SK-N-SH (cell line): ENCODE data around the gene OCA2. TPM values are rescaled to one million over a fixed set of nuclear protein-coding genes. Genes with fewer than 3 reads are reported as not detected.

Experiments used
- CTCF ChIA-PET: fragments of 300-600, 350-600 bp; formaldehyde crosslinking; extraction: SDS; loops from one replicate; lab custom pipeline; 2021; lab: Yijun Ruan, JAX
- POLR2A ChIA-PET: fragments of 350-600 bp; sonication (Branson Sonifier 250); formaldehyde crosslinking; extraction: SDS; loops from one replicate; lab custom pipeline; 2020; ENCODE audit warnings: antibody characterized with exemption, inconsistent platforms; lab: Yijun Ruan, JAX
- DNase-seq: peaks from one replicate; pipeline ENCODE4 v3.0.0; 2012
- H2AFZ ChIP-seq: fragments of 200-600 bp; sonication (generic); 2 replicates; pipeline ENCODE4 v1.8.1; 2016; ENCODE audit warnings: antibody characterized with exemption, mild to moderate bottlenecking, low read depth
- H3F3A ChIP-seq: fragments of 200-600 bp; sonication (generic); replicated peaks from 2 replicates; pipeline ENCODE3; 2016; ENCODE audit warnings: antibody characterized with exemption, mild to moderate bottlenecking; ENCODE audit not compliant: insufficient read depth
- H3K27ac ChIP-seq, 2 experiments: fragments of 200-500 bp in 1 of 2; fragments of 200-600 bp in 1 of 2; sonication (Bioruptor generic) in 1 of 2; sonication (generic), shearing (Covaris generic) in 1 of 2; 2 replicates each; pipeline versions ENCODE4 v1.5.1 to v1.6.1; 2014 to 2016; ENCODE audit warnings: low read depth in 2 of 2, inconsistent platforms in 1 of 2, low read length in 1 of 2, mild to moderate bottlenecking in 1 of 2, mixed read lengths in 1 of 2
- H3K27me3 ChIP-seq: fragments of 200-600 bp; sonication (generic), shearing (Covaris generic); 2 replicates; pipeline ENCODE4 v1.6.1; 2016; ENCODE audit warnings: mixed run types; ENCODE audit not compliant: insufficient read depth
- H3K36me3 ChIP-seq, 2 experiments: fragments of 200-500 bp in 1 of 2; fragments of 200-600 bp in 1 of 2; sonication (Bioruptor generic) in 1 of 2; sonication (generic) in 1 of 2; replicated peaks in 1 of 2; 2 replicates each; pipeline versions ENCODE3 to v1.5.1; 2014 to 2016; ENCODE audit warnings: low read length in 1 of 2, mild to moderate bottlenecking in 1 of 2; ENCODE audit not compliant: insufficient read depth in 2 of 2, control insufficient read depth in 1 of 2
- H3K4me1 ChIP-seq, 2 experiments: fragments of 200-500 bp in 1 of 2; fragments of 200-600 bp in 1 of 2; sonication (Bioruptor generic) in 1 of 2; sonication (generic), shearing (Covaris generic) in 1 of 2; 2 replicates each; pipeline versions ENCODE4 v1.5.1 to v1.6.1; 2014 to 2016; ENCODE audit warnings: low read depth in 1 of 2, low read length in 1 of 2, mixed run types in 1 of 2; ENCODE audit not compliant: insufficient read depth in 2 of 2, control insufficient read depth in 1 of 2
- H3K4me2 ChIP-seq: fragments of 200-600 bp; sonication (generic), shearing (Covaris generic); 2 replicates; pipeline ENCODE4 v1.6.1; 2017; ENCODE audit warnings: mixed run types
- H3K4me3 ChIP-seq, 2 experiments: fragments of 200-500 bp in 1 of 2; fragments of 200-600 bp in 1 of 2; sonication (Bioruptor generic) in 1 of 2; sonication (generic), shearing (Covaris generic) in 1 of 2; 2 replicates each; pipeline versions ENCODE4 v1.5.1 to v1.8.1; 2014 to 2016; ENCODE audit warnings: low read depth in 2 of 2, inconsistent platforms in 1 of 2, low read length in 1 of 2, mild to moderate bottlenecking in 1 of 2, mixed read lengths in 1 of 2, moderate library complexity in 1 of 2
- H3K79me2 ChIP-seq: fragments of 200-600 bp; sonication (generic); 2 replicates; pipeline ENCODE4 v1.8.1; 2017; ENCODE audit warnings: mild to moderate bottlenecking; ENCODE audit not compliant: insufficient read depth
- H3K9ac ChIP-seq: fragments of 200-600 bp; sonication (generic); 2 replicates; pipeline ENCODE4 v1.6.1; 2017; ENCODE audit warnings: mixed run types
- H3K9me2 ChIP-seq: fragments of 200-600 bp; sonication (generic); 2 replicates; pipeline ENCODE4 v1.6.1; 2017; ENCODE audit warnings: mixed run types
- H3K9me3 ChIP-seq: fragments of 200-600 bp; sonication (generic); 2 replicates; pipeline ENCODE4 v1.6.1; 2017; ENCODE audit warnings: mixed run types, mild to moderate bottlenecking, moderate library complexity
- H4K20me1 ChIP-seq: fragments of 200-600 bp; sonication (generic); 2 replicates; pipeline ENCODE4 v1.6.1; 2017; ENCODE audit warnings: mild to moderate bottlenecking, mixed run types; ENCODE audit not compliant: insufficient read depth
- CHD2 ChIP-seq: fragments of 150-350 bp; IDR thresholded peaks from 2 replicates; pipeline ENCODE4 v1.6.1; 2018; ENCODE audit warnings: low read length; ENCODE audit not compliant: partially characterized antibody
- EZH2phosphoT487 ChIP-seq: fragments of 200-600 bp; sonication (generic); IDR thresholded peaks from 2 replicates; pipeline ENCODE4 v1.6.1; 2017; ENCODE audit warnings: low read depth, mixed run types, mild to moderate bottlenecking, antibody characterized with exemption, moderate library complexity, borderline replicate concordance
- FOSL2 ChIP-seq: IDR thresholded peaks from 2 replicates; pipeline ENCODE4 v1.4.0; 2012; ENCODE audit warnings: low read depth, mild to moderate bottlenecking, moderate library complexity, borderline replicate concordance
- FOXJ3 ChIP-seq: sonication (generic); formaldehyde crosslinking; IDR thresholded peaks from 2 replicates; pipeline ENCODE4 v1.5.1; 2020; ENCODE audit warnings: mild to moderate bottlenecking, missing genetic modification reagents
- GABPA ChIP-seq: IDR thresholded peaks from 2 replicates; pipeline ENCODE4 v1.4.0; 2012; ENCODE audit warnings: low read depth, mild to moderate bottlenecking
- NFIC ChIP-seq: IDR thresholded peaks from 2 replicates; pipeline ENCODE4 v1.4.0; 2012; ENCODE audit warnings: borderline replicate concordance
- NRF1 ChIP-seq: IDR thresholded peaks from 2 replicates; pipeline ENCODE4 v1.6.1; 2012; ENCODE audit warnings: low read depth, mild to moderate bottlenecking, low read length
- POLR2AphosphoS5 ChIP-seq: IDR thresholded peaks from 2 replicates; pipeline ENCODE4 v1.6.1; 2012; ENCODE audit warnings: low read depth, low read length
- RAD21 ChIP-seq: IDR thresholded peaks from 2 replicates; pipeline ENCODE4 v1.6.1; 2012; ENCODE audit warnings: mild to moderate bottlenecking, low read length
- TCF12 ChIP-seq: IDR thresholded peaks from 2 replicates; pipeline ENCODE4 v1.4.0; 2012
- WGBS: methylation state at CpG from one replicate; pipeline ENCODE4 v1.1.6; 2017; ENCODE audit warnings: low lambda C conversion rate; 5-methylcytosine and 5-hydroxymethylcytosine counted together
- polyA plus RNA-seq, 3 experiments: library from polyadenylated mRNA; depleted of rRNA; stranded (reverse); fragments of >200 nt; gene quantifications; 2 replicates each; pipeline ENCODE4 v1.2.3, GENCODE V29; 2012
- TF ChIP-seq, protein P1 (sequence below): fragments of 200-600 bp; sonication (generic); IDR thresholded peaks from 2 replicates; pipeline ENCODE4 v1.6.1; 2017; ENCODE audit warnings: antibody characterized with exemption, mild to moderate bottlenecking, moderate library complexity
- TF ChIP-seq, protein P2 (sequence below): IDR thresholded peaks from 2 replicates; pipeline ENCODE4 v1.6.1; 2012; ENCODE audit warnings: mild to moderate bottlenecking, low read depth, low read length, moderate library complexity
- TF ChIP-seq, protein P3 (sequence below): IDR thresholded peaks from 2 replicates; pipeline ENCODE4; 2012
- TF ChIP-seq, protein P4 (sequence below): fragments of 150-350 bp; IDR thresholded peaks from 2 replicates; pipeline ENCODE4 v1.6.1; 2016; ENCODE audit warnings: mild to moderate bottlenecking, low read depth, low read length

OCA2 gene
- polyA plus RNA-seq, 1 of the 3 experiments (the other 2 are of a cell fraction): 0.16 TPM

DNA sequence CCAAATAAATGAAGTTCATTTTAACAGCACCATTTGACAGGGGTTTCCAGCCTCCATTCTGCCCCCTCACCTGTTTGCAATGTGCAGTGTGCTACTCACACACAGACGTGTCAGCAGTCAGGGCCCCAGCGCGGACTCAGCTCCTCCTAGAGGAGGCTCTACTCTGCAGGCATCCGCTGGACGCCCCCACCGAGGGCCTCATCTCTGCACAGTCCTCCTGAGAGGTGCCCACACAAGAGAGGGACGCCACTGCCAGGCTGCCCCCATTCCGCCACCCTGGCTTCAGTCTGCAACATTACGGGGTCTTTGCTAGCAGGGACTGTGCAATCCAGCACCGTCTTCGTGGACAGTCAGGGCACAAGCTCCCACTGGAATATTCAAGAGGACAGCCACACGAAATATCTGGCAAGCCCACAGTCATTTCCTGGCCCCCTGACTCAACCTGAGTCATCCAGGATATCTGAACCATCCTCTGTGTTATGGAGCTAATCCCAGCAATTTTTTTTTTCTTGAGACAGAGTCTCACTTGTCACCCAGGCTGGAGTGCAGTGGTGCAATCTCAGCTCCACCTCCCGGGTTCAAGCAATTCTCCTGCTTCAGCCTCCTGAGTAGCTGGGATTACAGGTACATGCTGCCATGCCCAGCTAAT, 255.0 kb downstream of the OCA2 start (continued):
- TF ChIP-seq EZH2phosphoT487 (no peak), TCF12 (no peak)
- TF ChIP-seq, protein P1, sequence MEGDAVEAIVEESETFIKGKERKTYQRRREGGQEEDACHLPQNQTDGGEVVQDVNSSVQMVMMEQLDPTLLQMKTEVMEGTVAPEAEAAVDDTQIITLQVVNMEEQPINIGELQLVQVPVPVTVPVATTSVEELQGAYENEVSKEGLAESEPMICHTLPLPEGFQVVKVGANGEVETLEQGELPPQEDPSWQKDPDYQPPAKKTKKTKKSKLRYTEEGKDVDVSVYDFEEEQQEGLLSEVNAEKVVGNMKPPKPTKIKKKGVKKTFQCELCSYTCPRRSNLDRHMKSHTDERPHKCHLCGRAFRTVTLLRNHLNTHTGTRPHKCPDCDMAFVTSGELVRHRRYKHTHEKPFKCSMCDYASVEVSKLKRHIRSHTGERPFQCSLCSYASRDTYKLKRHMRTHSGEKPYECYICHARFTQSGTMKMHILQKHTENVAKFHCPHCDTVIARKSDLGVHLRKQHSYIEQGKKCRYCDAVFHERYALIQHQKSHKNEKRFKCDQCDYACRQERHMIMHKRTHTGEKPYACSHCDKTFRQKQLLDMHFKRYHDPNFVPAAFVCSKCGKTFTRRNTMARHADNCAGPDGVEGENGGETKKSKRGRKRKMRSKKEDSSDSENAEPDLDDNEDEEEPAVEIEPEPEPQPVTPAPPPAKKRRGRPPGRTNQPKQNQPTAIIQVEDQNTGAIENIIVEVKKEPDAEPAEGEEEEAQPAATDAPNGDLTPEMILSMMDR: no peak

DNA sequence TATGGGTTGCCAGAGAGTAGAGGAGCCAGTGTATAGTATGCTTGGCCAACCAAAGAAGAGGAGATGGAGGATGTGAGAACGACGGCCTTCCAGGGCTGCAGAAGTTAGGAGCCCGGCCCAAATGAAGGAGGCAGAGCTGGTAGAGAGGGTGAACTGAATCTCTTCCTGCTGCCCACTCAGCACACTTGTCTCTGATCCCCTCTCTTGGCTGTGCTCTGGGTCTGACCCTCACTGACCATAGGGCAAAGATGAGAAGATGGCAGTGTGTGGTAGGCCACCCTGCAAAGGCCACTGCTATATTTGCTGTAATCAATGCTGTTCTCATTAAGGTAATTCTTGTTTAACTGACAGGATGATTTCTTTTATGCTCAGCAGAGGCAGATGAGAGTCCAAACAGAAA, 256.0 kb downstream of the OCA2 start:
- TF ChIP-seq NFIC (no peak), FOSL2 (no peak), RAD21 (no peak)
- TF ChIP-seq, all 33 proteins: peak for 0

DNA sequence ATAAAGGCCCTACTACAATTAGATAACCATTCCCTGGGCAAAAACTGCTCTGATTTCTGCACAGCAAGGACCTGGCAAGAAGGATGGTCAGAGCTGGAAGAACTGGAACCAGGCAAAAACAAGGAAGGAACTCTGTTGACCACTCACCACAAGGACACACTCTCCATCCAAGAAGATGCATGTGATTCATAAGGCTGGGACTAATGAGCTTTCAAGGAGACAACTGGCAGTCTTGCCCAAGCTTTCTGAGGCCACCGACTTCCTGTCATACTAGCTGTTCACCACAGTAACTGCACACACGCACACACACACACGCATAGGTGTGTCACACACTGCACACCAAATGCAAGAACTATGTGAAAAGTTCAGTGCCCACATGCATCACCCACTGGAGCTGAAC, 256.6 kb downstream of the OCA2 start:
- no peak overlapping the region for H2AFZ ChIP-seq
- no peak for DNase-seq
- H4K20me1 ChIP-seq: no peaks in the 10 kb centered on the region
- H3K4me1 ChIP-seq: no peaks in the 10 kb centered on the region
- H3K27ac ChIP-seq: no peak overlapping the region
- H3K4me2 ChIP-seq: no peak overlapping the region
- POLR2A ChIA-PET: no interaction called here
- no peak overlapping the region for H3K4me3 ChIP-seq
- H3K9me3 ChIP-seq: no peaks in the 10 kb centered on the region
- H3K9ac ChIP-seq: no peak overlapping the region
- no peaks in the 10 kb centered on the region for H3K79me2 ChIP-seq
- H3F3A ChIP-seq: no peaks in the 10 kb centered on the region
- 42% methylated on average over 3 of the region's 3 CpGs for WGBS
- no peaks in the 10 kb centered on the region for H3K27me3 ChIP-seq
- H3K9me2 ChIP-seq: no peaks in the 10 kb centered on the region
- CTCF ChIA-PET: interaction anchor here (1.0 kb wide), 1 partner anchor 148 kb away, joined by 3 read pairs; no protein-coding TSS in a partner anchor
- no peaks in the 10 kb centered on the region for H3K36me3 ChIP-seq
- no peak for TF ChIP-seq POLR2AphosphoS5
- TF ChIP-seq FOSL2: no peak
- no peak for TF ChIP-seq FOXJ3
- TF ChIP-seq, protein P2, sequence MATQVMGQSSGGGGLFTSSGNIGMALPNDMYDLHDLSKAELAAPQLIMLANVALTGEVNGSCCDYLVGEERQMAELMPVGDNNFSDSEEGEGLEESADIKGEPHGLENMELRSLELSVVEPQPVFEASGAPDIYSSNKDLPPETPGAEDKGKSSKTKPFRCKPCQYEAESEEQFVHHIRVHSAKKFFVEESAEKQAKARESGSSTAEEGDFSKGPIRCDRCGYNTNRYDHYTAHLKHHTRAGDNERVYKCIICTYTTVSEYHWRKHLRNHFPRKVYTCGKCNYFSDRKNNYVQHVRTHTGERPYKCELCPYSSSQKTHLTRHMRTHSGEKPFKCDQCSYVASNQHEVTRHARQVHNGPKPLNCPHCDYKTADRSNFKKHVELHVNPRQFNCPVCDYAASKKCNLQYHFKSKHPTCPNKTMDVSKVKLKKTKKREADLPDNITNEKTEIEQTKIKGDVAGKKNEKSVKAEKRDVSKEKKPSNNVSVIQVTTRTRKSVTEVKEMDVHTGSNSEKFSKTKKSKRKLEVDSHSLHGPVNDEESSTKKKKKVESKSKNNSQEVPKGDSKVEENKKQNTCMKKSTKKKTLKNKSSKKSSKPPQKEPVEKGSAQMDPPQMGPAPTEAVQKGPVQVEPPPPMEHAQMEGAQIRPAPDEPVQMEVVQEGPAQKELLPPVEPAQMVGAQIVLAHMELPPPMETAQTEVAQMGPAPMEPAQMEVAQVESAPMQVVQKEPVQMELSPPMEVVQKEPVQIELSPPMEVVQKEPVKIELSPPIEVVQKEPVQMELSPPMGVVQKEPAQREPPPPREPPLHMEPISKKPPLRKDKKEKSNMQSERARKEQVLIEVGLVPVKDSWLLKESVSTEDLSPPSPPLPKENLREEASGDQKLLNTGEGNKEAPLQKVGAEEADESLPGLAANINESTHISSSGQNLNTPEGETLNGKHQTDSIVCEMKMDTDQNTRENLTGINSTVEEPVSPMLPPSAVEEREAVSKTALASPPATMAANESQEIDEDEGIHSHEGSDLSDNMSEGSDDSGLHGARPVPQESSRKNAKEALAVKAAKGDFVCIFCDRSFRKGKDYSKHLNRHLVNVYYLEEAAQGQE: no peak
- TF ChIP-seq CHD2: no peak
- TF ChIP-seq, protein P3, sequence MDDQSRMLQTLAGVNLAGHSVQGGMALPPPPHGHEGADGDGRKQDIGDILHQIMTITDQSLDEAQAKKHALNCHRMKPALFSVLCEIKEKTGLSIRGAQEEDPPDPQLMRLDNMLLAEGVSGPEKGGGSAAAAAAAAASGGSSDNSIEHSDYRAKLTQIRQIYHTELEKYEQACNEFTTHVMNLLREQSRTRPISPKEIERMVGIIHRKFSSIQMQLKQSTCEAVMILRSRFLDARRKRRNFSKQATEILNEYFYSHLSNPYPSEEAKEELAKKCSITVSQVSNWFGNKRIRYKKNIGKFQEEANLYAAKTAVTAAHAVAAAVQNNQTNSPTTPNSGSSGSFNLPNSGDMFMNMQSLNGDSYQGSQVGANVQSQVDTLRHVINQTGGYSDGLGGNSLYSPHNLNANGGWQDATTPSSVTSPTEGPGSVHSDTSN: no peak
- TF ChIP-seq, protein P1: no peak
- TF ChIP-seq NRF1: no peak
- TF ChIP-seq, protein P4, sequence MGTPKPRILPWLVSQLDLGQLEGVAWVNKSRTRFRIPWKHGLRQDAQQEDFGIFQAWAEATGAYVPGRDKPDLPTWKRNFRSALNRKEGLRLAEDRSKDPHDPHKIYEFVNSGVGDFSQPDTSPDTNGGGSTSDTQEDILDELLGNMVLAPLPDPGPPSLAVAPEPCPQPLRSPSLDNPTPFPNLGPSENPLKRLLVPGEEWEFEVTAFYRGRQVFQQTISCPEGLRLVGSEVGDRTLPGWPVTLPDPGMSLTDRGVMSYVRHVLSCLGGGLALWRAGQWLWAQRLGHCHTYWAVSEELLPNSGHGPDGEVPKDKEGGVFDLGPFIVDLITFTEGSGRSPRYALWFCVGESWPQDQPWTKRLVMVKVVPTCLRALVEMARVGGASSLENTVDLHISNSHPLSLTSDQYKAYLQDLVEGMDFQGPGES: no peak
- no peak for TF ChIP-seq GABPA

More for the DNA sequence above, 256.0 kb downstream of the OCA2 start:
- Histone ChIP-seq H3K4me3 (no peak overlapping the region), H3K36me3 (no peaks in the 10 kb centered on the region), H4K20me1 (no peaks in the 10 kb centered on the region), H3K4me1 (no peaks in the 10 kb centered on the region), H3K27me3 (no peaks in the 10 kb centered on the region), H3K4me2 (no peak overlapping the region), H3K9me2 (no peaks in the 10 kb centered on the region), H3K79me2 (no peaks in the 10 kb centered on the region), H3K9me3 (no peaks in the 10 kb centered on the region), H3K27ac (no peak overlapping the region), H3K9ac (no peak overlapping the region), H3F3A (no peaks in the 10 kb centered on the region), H2AFZ (no peak overlapping the region)
- WGBS: 67% methylated on average over 3 of the region's 3 CpGs
- ChIA-PET POLR2A (no interaction called here), CTCF (no interaction called here)
- no peak for DNase-seq
